ENCODE measurements around the gene CYP4F12.

Gene CYP4F12

GRCh38 chr19:15717809-15718208 is 44.9 kb downstream of the CYP4F12 start:
- no peak for TF ChIP-seq CTCF (IDR thresholded peaks at IDR 0.05; ENCODE audit: extremely low read depth, missing control alignments)
- DNase-seq (ENCODE audit: low spot score): no peak

- TF ChIP-seq CTCF (IDR thresholded peaks at IDR 0.05; ENCODE audit: extremely low read depth, missing control alignments): no peak
- DNase-seq (ENCODE audit: low spot score): no peak
Observed at GRCh38 chr19:15721268-15721667, 48.4 kb downstream of the CYP4F12 start.

- no peak for TF ChIP-seq CTCF (IDR thresholded peaks at IDR 0.05; ENCODE audit: extremely low read depth, missing control alignments)
- DNase-seq (ENCODE audit: low spot score): no peak
Observed at GRCh38 chr19:15722956-15723355, 50.1 kb downstream of the CYP4F12 start.

GRCh38 chr19:15727724-15728123 is 54.8 kb downstream of the CYP4F12 start, which contains the start of gene OR10H2:
OR10H2 (plus strand) TSS chr19:15728024; CDS start chr19:15728044, 20 bp downstream.
- DNase-seq (ENCODE audit: low spot score): no peak
- TF ChIP-seq CTCF (IDR thresholded peaks at IDR 0.05; ENCODE audit: extremely low read depth, missing control alignments): no peak

GRCh38 chr19:15730538-15730937 is 57.7 kb downstream of the CYP4F12 start:
- no peak for TF ChIP-seq CTCF (IDR thresholded peaks at IDR 0.05; ENCODE audit: extremely low read depth, missing control alignments)
- DNase-seq (ENCODE audit: low spot score): no peak

- DNase-seq (ENCODE audit: low spot score): no peak
- TF ChIP-seq CTCF (IDR thresholded peaks at IDR 0.05; ENCODE audit: extremely low read depth, missing control alignments): no peak
Observed at GRCh38 chr19:15732388-15732787, 59.5 kb downstream of the CYP4F12 start.

GRCh38 chr19:15733895-15734294 is 61.0 kb downstream of the CYP4F12 start:
- TF ChIP-seq CTCF (IDR thresholded peaks at IDR 0.05; ENCODE audit: extremely low read depth, missing control alignments): no peak

More at GRCh38 chr19:15733895-15734294, 61.0 kb downstream of the CYP4F12 start:
- no peak for DNase-seq (ENCODE audit: low spot score)

All from GM20000 (cell line).